Endodermal cell (in vitro differentiated cells): ENCODE results near the gene NEURL2. TPM values are rescaled to one million over a fixed set of nuclear protein-coding genes. Genes with fewer than 3 reads are reported as not detected.

Experiments
- DNase-seq: peaks from one replicate; pipeline ENCODE4 v3.0.0-alpha.2; 2017
- H3K27ac ChIP-seq: 2 replicates; pipeline ENCODE4 v1.5.1; 2013; ENCODE audit warnings: mild to moderate bottlenecking, low read depth, low read length, moderate library complexity
- H3K27me3 ChIP-seq: 2 replicates; pipeline ENCODE4 v1.6.1; 2013; ENCODE audit warnings: mild to moderate bottlenecking, low read length, moderate library complexity; ENCODE audit not compliant: insufficient read depth, control insufficient read depth, poor library complexity, severe bottlenecking
- H3K36me3 ChIP-seq: 2 replicates; pipeline ENCODE4 v1.7.0; 2013; ENCODE audit warnings: mild to moderate bottlenecking, low read length, moderate library complexity; ENCODE audit not compliant: control insufficient read depth, insufficient read depth
- H3K4me1 ChIP-seq: one replicate; pipeline ENCODE4 v1.7.0; 2013; ENCODE audit warnings: low read length; ENCODE audit not compliant: control insufficient read depth, insufficient read depth
- H3K4me3 ChIP-seq: 2 replicates; pipeline ENCODE4 v1.5.1; 2013; ENCODE audit warnings: mild to moderate bottlenecking, low read length, moderate library complexity
- H3K9ac ChIP-seq: 2 replicates; pipeline ENCODE4 v1.6.1; 2013; ENCODE audit warnings: mild to moderate bottlenecking, low read length, moderate library complexity; ENCODE audit not compliant: poor library complexity, severe bottlenecking; ENCODE audit errors: extremely low read depth
- H3K9me3 ChIP-seq: 2 replicates; pipeline ENCODE4 v1.6.1; 2013; ENCODE audit warnings: mild to moderate bottlenecking, low read length, moderate library complexity; ENCODE audit not compliant: control insufficient read depth
- H3K27ac Mint-ChIP-seq: 2 replicates; pipeline ENCODE4 v1.8.0; 2020; ENCODE audit warnings: mixed read lengths
- H3K27me3 Mint-ChIP-seq: 2 replicates; pipeline ENCODE4 v1.8.0; 2021; ENCODE audit warnings: mild to moderate bottlenecking, mixed read lengths; ENCODE audit not compliant: insufficient read depth
- H3K36me3 Mint-ChIP-seq: 2 replicates; pipeline ENCODE4 v1.8.0; 2020; ENCODE audit warnings: low read depth, mixed read lengths
- H3K4me1 Mint-ChIP-seq: 2 replicates; pipeline ENCODE4 v1.8.0; 2020; ENCODE audit warnings: mixed read lengths
- H3K4me3 Mint-ChIP-seq: 2 replicates; pipeline ENCODE4 v1.8.0; 2020; ENCODE audit warnings: mild to moderate bottlenecking, moderate library complexity, mixed read lengths
- H3K9me3 Mint-ChIP-seq: 2 replicates; pipeline ENCODE4 v1.8.0; 2020; ENCODE audit warnings: mild to moderate bottlenecking, mixed read lengths
- CTCF ChIP-seq: fragments of 200-600 bp; sonication (generic); conservative IDR thresholded peaks from 2 replicates; pipeline ENCODE4 v1.5.0; 2021; ENCODE audit warnings: antibody characterized with exemption, mild to moderate bottlenecking
- WGBS, 2 experiments: methylation state at CpG; one replicate each; pipeline versions ENCODE4 v1.1.5 to v1.1.7; 2013; ENCODE audit warnings: missing lambda C conversion rate in 2 of 2, mixed read lengths in 1 of 2; ENCODE audit not compliant: insufficient coverage in 1 of 2, insufficient read length in 1 of 2; 5-methylcytosine and 5-hydroxymethylcytosine counted together
- total RNA-seq, 2 donors: library from RNA; stranded (reverse); fragmentation: NEBNext Ultra II Directional in 1 of 2; extraction: Animal tissue kit (Norgen Biotek cat#: 25700) in 1 of 2; gene quantifications; 2 replicates in 1 of 2; 3 replicates in 1 of 2; pipeline ENCODE4 v1.2.1, GENCODE V29; 2021

Gene NEURL2
- total RNA-seq, 2 donors from 2014 or later, result 4.4 to 6.4 TPM

- no peaks in the 10 kb centered on the region for H3K27me3 Mint-ChIP-seq
- H3K4me3 Mint-ChIP-seq, result no peak overlapping the region
- no peak for TF ChIP-seq CTCF
- no peak overlapping the region for H3K4me3 ChIP-seq
- H3K9me3 Mint-ChIP-seq, result no peaks in the 10 kb centered on the region
- WGBS, 2 experiments, result 77 to 91% methylated on average over 1 of the region's 1 CpG
- no peak overlapping the region for H3K9ac ChIP-seq
- H3K27me3 ChIP-seq, result no peaks in the 10 kb centered on the region
- no peak overlapping the region for H3K27ac Mint-ChIP-seq
- no peak overlapping the region for H3K27ac ChIP-seq
- H3K4me1 ChIP-seq, result peaks cover 3% of the 10 kb centered on the region
- no peaks in the 10 kb centered on the region for H3K9me3 ChIP-seq
- no peak for DNase-seq
- peaks cover 18% of the 10 kb centered on the region for H3K4me1 Mint-ChIP-seq
- peaks cover 5% of the 10 kb centered on the region for H3K36me3 Mint-ChIP-seq
- H3K36me3 ChIP-seq, result peaks cover 16% of the 10 kb centered on the region
These were observed 17.5 kb downstream of the NEURL2 start for GRCh38 chr20:45873409-45874103.

GRCh38 chr20:45872626-45873025, 18.4 kb downstream of the NEURL2 start:
- 88 to 100% methylated on average over 2 to 4 of the region's 4 CpGs for WGBS, 2 experiments
- H3K27ac Mint-ChIP-seq, result no peak overlapping the region

GRCh38 chr20:45867819-45868176, 23.2 kb downstream of the NEURL2 start:
- H3K27ac Mint-ChIP-seq, result no peak overlapping the region
- Histone ChIP-seq H3K9ac (no peak overlapping the region), H3K27ac (no peak overlapping the region), H3K9me3 (no peaks in the 10 kb centered on the region), H3K27me3 (no peaks in the 10 kb centered on the region), H3K36me3 (no peaks in the 10 kb centered on the region), H3K4me3 (no peak overlapping the region), H3K4me1 (no peaks in the 10 kb centered on the region)
- no peaks in the 10 kb centered on the region for H3K27me3 Mint-ChIP-seq
- no peak overlapping the region for H3K4me3 Mint-ChIP-seq
- DNase-seq, result no peak
- peaks cover 4% of the 10 kb centered on the region for H3K36me3 Mint-ChIP-seq
- no peak for TF ChIP-seq CTCF
- H3K9me3 Mint-ChIP-seq, result no peaks in the 10 kb centered on the region
- H3K4me1 Mint-ChIP-seq, result peaks cover 8% of the 10 kb centered on the region

More at GRCh38 chr20:45872626-45873025, 18.4 kb downstream of the NEURL2 start:
- peaks cover 3% of the 10 kb centered on the region for H3K4me1 ChIP-seq
- TF ChIP-seq CTCF, result no peak
- H3K4me1 Mint-ChIP-seq, result peaks cover 18% of the 10 kb centered on the region
- H3K27me3 ChIP-seq, result no peaks in the 10 kb centered on the region
- no peak overlapping the region for H3K4me3 Mint-ChIP-seq
- H3K9me3 ChIP-seq, result no peaks in the 10 kb centered on the region
- no peak overlapping the region for H3K27ac ChIP-seq
- no peaks in the 10 kb centered on the region for H3K9me3 Mint-ChIP-seq
- no peaks in the 10 kb centered on the region for H3K27me3 Mint-ChIP-seq
- no peak overlapping the region for H3K4me3 ChIP-seq
- peaks cover 5% of the 10 kb centered on the region for H3K36me3 Mint-ChIP-seq
- peaks cover 10% of the 10 kb centered on the region for H3K36me3 ChIP-seq
- no peak overlapping the region for H3K9ac ChIP-seq
- no peak for DNase-seq
